Esophagus muscularis mucosa (tissue), 3 donors: ENCODE data around the gene NOD1.
A peak's percentile ranks its signal among the peaks of the same experiment; 100 is the strongest.

Experiments
- POLR2A ChIP-seq: fragments of 450-650 bp; IDR thresholded peaks from one replicate; pipeline ENCODE4 v1.6.1; 2017; ENCODE audit warnings: antibody characterized with exemption, moderate library complexity, mild to moderate bottlenecking, low read depth
- POLR2AphosphoS5 ChIP-seq, 2 donors: sonication (generic); formaldehyde crosslinking; IDR thresholded peaks; one replicate each; pipeline ENCODE4 v1.6.1; 2017; ENCODE audit warnings: antibody characterized with exemption in 2 of 2
- TF ChIP-seq, protein P1 (sequence below), 3 experiments: fragments of 200-600 bp in 2 of 3; fragments of 450-650 bp in 1 of 3; sonication (generic) in 2 of 3; IDR thresholded peaks; one replicate each; pipeline ENCODE4 v1.5.1; 2017 to 2019; ENCODE audit warnings: antibody characterized with exemption in 3 of 3, mild to moderate bottlenecking in 2 of 3, moderate library complexity in 1 of 3

- TF ChIP-seq, protein P1, sequence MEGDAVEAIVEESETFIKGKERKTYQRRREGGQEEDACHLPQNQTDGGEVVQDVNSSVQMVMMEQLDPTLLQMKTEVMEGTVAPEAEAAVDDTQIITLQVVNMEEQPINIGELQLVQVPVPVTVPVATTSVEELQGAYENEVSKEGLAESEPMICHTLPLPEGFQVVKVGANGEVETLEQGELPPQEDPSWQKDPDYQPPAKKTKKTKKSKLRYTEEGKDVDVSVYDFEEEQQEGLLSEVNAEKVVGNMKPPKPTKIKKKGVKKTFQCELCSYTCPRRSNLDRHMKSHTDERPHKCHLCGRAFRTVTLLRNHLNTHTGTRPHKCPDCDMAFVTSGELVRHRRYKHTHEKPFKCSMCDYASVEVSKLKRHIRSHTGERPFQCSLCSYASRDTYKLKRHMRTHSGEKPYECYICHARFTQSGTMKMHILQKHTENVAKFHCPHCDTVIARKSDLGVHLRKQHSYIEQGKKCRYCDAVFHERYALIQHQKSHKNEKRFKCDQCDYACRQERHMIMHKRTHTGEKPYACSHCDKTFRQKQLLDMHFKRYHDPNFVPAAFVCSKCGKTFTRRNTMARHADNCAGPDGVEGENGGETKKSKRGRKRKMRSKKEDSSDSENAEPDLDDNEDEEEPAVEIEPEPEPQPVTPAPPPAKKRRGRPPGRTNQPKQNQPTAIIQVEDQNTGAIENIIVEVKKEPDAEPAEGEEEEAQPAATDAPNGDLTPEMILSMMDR (IDR thresholded peaks at IDR 0.05) = no peak
- TF ChIP-seq POLR2A = peak; percentile 13
- TF ChIP-seq POLR2AphosphoS5 (IDR thresholded peaks at IDR 0.05) = peak; percentile 87 to 91
These were observed 26.0 kb upstream of the NOD1 start, which contains the start of gene GGCT for GRCh38 chr7:30504301-30505173.
